Gastroesophageal sphincter (tissue), 3 donors: ENCODE measurements around the gene TRABD.

Source experiments
- CTCF ChIP-seq, 4 experiments: fragments of 200-600 bp in 2 of 4; fragments of 450-650 bp in 2 of 4; sonication (generic) in 1 of 4; IDR thresholded peaks; one replicate each; pipeline ENCODE4 v1.5.1; 2017 to 2019; ENCODE audit warnings: antibody characterized with exemption in 4 of 4, mild to moderate bottlenecking in 2 of 4, moderate library complexity in 2 of 4
- EP300 ChIP-seq: sonication (generic); formaldehyde crosslinking; IDR thresholded peaks from one replicate; pipeline ENCODE4 v1.6.1; 2017; ENCODE audit warnings: antibody characterized with exemption, mild to moderate bottlenecking
- POLR2A ChIP-seq, 2 donors: fragments of 450-650 bp; IDR thresholded peaks; one replicate each; pipeline ENCODE4 v1.6.1; 2017; ENCODE audit warnings: antibody characterized with exemption in 2 of 2, mild to moderate bottlenecking in 2 of 2, moderate library complexity in 1 of 2
- POLR2AphosphoS5 ChIP-seq: sonication (generic); formaldehyde crosslinking; IDR thresholded peaks from one replicate; pipeline ENCODE4 v1.6.1; 2017; ENCODE audit warnings: antibody characterized with exemption

- TF ChIP-seq CTCF (IDR thresholded peaks at IDR 0.05) (no peak), POLR2A (IDR thresholded peaks at IDR 0.05) (no peak), POLR2AphosphoS5 (no peak), EP300 (no peak)
Measured at GRCh38 chr22:50204571-50204970, 18.9 kb downstream of the TRABD start.
